GM19467 (cell line): Measurements from ENCODE around the gene ASB3.
"Not testable (repeated sequence)": the region's sequence is repeated elsewhere in the genome, so short reads cannot be mapped to it uniquely, and the experiment has no call there.

Source experiments
- ATAC-seq: cut with Tn5 transposase; IDR thresholded peaks from one replicate; pipeline ENCODE4 v1.9.1; 2021; ENCODE audit warnings: mild to moderate bottlenecking, moderate library complexity; ENCODE audit not compliant: unreplicated experiment

Gene ASB3

GRCh38 chr2:53787614-53788289 is 999 bp upstream of the ASB3 start:
- no peak for ATAC-seq

GRCh38 chr2:53786352-53786704 is 425 bp downstream of the ASB3 start:
- ATAC-seq, result peak; percentile 7

DNA sequence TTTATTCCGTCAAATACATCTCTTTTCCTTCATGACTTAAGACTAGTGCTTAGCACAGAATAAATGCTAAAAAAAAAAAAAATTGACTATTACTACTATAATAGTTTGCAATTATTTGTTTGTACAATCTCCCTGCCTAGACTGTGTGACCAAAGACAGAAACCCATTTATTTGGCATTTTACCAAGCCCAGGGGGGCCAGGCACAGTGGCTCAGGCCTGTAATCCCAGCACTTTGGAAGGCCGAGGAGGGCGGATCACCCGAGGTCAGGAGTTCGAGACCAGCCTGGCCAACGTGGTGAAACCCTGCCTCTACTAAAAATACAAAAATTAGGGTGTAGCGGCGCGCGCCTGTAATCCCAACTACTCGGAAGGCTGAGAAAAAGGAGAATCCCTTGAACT is 1.4 kb downstream of the ASB3 start:
- no peak for ATAC-seq

GRCh38 chr2:53784436-53784835 is 2.3 kb downstream of the ASB3 start:
- no peak for ATAC-seq

GRCh38 chr2:53782676-53783075 is 4.1 kb downstream of the ASB3 start:
- ATAC-seq, result no peak

GRCh38 chr2:53780056-53780455 is 6.7 kb downstream of the ASB3 start:
- ATAC-seq, result no peak

GRCh38 chr2:53778536-53779162 is 8.1 kb downstream of the ASB3 start:
- no peak for ATAC-seq

- no peak for ATAC-seq
Measured at GRCh38 chr2:53777134-53777533, 9.6 kb downstream of the ASB3 start.

DNA sequence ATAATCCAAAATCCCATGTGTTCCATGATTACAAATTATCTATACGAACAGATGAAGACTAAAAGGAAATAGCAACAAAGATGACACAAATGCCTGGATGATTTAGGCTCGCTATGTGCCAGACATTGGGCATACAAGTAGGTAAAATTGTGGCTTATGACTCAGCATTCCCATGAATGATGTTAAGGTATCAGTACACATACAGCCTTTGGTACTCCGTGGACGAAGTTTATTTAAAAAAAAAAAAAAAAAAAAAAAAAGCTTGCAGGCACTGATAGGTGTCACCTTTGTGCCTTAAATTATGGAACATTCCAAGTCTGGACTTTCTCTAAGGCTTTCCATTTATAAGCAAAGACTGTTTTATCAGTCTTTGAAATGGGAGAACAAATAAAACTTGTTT is 16.5 kb downstream of the ASB3 start:
- no peak for ATAC-seq

DNA sequence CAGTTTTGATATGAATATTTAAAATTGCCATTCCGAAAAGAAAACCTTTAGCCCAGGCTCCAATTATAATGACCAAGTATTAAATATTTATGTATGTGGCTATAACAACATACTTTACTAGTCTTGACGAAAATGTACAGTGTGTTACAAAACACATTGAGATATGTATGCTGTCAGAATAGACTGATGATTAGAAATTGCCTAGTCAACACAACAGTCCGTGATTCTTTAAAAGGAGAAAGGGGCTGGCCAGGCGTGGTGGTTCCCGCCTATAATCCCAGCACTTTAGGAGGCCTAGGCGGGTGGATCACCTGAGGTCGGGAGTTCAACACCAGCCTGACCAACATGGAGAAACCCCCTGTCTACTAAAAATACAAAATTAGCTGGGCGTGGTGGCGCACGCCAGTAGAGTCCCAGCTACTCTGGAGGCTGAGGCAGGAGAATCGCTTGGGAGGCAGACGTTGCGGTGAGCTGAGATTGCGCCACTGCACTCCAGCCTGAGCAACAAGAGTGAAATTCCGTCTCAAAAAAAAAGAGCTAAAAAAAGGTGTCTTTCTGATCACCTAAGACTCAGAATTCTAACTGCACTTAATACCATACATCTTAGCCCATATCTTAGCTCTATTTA is 17.3 kb downstream of the ASB3 start:
- no peak for ATAC-seq

DNA sequence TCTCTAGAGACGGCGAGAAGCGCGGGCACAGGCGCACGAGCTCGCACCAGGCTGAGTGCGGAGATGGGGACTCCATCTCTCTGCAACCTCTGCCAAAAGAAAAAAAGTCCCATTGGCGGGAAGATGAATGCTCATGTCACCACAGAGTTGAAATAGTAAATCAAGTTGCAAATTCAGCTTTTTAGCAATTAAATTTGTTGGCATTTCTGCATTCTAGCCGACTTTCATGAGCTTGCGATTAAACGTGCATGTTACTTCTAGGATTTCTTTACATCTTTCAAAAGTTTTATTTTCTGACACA is 18.6 kb downstream of the ASB3 start:
- peak; percentile 43 for ATAC-seq

GRCh38 chr2:53767405-53768241 is 19.1 kb downstream of the ASB3 start, which contains the start of gene CHAC2:
CHAC2 (plus strand) TSS chr2:53767804; CDS start chr2:53767887, 83 bp downstream.
- ATAC-seq, result peak; percentile 89

- ATAC-seq, result no peak
Measured at GRCh38 chr2:53765767-53766166, 21.0 kb downstream of the ASB3 start.

- ATAC-seq, result not testable (repeated sequence)
Measured at GRCh38 chr2:53757206-53757605, 29.5 kb downstream of the ASB3 start.

- no peak for ATAC-seq
Measured at GRCh38 chr2:53756644-53757043, 30.1 kb downstream of the ASB3 start.

- ATAC-seq, result no peak
Measured at GRCh38 chr2:53755121-53755520, 31.6 kb downstream of the ASB3 start.

GRCh38 chr2:53753041-53753440 is 33.7 kb downstream of the ASB3 start:
- no peak for ATAC-seq

GRCh38 chr2:53752385-53752784 is 34.4 kb downstream of the ASB3 start:
- no peak for ATAC-seq

DNA sequence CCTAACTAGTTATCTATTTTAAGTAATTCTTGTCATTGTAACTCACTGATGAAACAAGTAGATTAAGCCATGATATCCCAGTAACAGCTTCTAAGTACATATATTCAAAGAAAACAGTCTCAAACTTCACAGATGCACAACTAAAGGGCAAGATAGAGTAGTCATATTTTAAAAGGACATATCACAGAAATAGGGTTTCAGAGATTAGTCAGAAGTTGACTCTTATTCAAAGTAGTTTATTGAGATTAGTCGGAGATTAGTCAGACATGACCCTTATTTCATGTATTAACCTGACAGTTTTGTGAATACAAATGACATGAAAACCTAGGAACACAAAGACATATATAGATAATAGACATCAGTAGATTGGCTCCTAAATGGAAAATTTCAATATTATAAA is 35.0 kb downstream of the ASB3 start:
- ATAC-seq, result peak; percentile 84

DNA sequence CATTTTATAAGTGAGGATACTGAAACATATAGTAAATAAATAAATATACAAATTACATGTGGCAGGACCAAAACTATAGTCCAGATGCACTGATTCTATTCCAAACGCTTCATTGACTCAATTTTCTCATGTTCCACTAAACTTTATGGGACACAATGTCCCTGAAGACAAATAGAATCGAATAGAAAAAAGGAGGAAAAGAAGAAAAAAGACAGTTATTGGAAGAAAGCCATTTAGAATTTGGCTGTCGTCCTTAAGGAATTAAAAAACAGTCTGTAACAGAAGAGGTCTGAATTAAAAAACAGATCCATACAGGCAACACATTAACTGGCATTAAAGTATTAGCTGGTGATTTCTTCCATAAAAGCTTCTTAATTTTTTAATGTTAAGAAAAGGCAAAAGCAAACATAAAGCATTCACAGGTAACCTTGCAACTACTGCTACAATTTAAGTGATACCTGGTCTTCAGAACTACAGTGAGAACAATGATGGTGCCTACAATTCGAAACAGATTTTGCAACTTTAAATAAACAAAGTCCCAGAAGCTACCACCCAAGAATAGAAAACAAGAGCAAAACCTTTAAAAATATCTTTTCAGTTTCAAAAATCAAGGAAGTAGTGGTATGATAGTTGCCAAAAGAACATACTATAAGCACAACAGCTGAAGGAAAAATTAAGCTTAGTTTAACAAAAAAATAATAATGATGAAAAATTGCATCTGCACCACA is 36.5 kb downstream of the ASB3 start:
- no peak for ATAC-seq
